Measurements from ENCODE around the gene ZNF37A.
"Not testable (repeated sequence)": the region's sequence is repeated elsewhere in the genome, so short reads cannot be mapped to it uniquely, and the experiment has no call there.

ZNF37A gene

DNA sequence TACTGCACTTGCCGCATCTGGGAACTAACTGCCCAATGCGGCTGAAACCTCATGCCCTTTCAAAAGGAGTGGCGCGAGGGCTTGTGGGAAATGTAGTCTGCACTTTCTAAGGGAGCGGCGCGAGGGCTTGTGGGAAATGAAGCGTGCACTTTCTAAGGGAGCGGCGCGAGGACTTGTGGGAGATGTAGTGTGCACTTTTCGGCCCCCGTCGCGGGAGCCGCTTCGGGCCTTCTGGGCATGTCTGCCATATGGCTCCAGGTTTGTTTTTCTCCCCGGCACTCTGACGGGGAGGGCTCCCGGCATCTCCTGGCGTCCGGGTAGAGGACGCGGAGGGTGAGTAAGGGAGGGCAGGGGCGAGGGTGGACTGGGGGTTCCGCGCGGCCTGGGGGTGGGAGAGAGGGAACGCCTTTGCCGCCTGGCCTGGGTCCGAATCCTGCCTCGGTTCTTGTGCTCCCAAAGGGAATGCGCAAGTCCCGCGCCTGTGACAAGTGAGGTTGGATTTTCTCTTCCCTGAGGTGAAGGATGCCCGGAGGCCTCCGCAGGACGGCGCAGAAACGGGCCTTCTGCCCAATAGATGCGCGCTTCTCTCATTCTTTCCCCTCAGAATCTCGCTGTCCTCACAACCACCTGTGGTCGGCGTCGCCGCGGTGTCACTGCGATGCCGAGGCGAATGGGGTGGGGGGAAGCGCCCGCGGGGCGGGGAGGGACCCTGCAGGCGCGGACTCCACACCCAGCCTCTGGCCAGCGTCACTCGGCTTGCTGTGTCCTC lies at the start of gene ZNF37A:
Gene ZNF37A (plus strand): TSS at position 180 of the 769 bp plus-strand sequence. CDS start 2,281 bp downstream, outside the sequence.
- DNase-seq (ENCODE audit: low read depth in 2 of 2): peak; percentile 73 to 84

DNA sequence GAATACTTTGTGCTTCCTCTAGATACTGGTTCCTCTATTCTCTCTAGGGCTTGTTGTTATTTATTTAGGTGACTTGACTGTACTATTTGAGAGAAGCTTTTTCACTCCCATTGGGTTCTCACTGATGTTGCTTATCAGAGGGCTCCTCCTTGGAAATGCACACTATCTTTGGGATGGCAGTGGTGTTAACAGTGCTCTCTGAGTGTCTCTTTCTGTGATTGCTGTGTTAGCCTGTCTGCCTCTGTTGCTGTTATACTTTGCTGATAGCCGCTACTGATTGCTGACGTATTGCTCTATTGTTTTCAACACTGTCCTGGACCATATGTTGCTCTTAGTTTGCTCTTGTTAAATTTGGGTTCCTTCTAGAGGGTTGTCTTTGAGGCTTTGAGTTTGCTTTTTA lies 49.0 kb upstream of the ZNF37A start:
- DNase-seq (ENCODE audit: low read depth in 2 of 2): no peak

DNA sequence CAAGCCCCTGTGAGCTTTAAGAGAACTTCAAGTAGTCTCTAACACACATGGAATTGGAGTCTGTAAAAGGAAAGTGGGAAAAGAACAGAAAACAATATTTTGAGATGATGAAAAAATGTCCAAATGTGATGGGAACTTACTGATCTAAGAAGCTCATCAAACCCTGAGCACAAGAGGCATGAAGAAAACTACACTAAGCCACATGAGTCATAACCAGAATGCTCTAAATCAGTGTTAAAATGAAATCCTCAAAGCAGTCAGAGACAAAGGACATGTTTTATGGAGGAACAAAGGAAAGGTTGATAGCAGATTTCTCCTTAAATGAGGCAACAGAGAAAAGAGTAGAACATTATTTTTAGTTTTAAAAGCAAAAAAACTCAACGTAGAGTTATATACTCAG lies 46.5 kb upstream of the ZNF37A start:
- DNase-seq (ENCODE audit: low read depth in 2 of 2): no peak

DNA sequence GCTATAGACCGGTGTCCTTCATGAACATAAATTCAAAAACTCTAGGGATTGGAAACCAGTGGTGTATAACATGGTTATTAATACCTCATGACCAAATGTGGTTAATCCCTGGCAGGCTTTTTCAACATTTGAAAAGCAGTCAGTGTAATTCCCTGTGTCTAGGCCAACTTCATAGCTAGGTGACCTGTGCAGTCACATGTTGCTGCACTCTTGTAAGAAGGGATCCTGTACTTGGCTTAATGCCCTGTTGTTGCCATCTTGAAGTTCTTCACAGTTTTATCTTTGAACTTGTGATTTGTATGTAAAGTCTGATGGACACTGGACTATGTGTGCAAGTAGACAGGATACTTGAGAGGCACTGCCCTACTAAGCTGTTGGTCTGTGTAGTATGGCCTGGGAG lies 43.9 kb upstream of the ZNF37A start:
- no peak for DNase-seq (ENCODE audit: low read depth in 2 of 2)

DNA sequence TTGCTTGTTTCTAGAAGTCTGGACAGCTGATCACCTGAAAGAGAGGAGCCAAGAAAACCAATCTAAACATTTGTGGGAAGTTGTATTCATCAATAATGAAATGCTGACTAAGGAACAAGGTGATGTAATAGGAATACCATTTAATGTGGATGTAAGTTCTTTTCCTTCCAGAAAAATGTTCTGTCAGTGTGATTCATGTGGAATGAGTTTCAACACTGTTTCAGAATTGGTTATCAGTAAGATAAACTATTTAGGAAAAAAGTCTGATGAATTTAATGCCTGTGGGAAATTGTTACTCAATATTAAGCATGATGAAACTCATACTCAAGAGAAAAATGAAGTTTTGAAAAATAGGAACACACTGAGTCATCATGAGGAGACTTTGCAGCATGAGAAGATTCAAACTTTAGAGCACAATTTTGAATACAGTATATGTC lies 39.8 kb upstream of the ZNF37A start:
- no peak for DNase-seq (ENCODE audit: low read depth in 2 of 2)

DNA sequence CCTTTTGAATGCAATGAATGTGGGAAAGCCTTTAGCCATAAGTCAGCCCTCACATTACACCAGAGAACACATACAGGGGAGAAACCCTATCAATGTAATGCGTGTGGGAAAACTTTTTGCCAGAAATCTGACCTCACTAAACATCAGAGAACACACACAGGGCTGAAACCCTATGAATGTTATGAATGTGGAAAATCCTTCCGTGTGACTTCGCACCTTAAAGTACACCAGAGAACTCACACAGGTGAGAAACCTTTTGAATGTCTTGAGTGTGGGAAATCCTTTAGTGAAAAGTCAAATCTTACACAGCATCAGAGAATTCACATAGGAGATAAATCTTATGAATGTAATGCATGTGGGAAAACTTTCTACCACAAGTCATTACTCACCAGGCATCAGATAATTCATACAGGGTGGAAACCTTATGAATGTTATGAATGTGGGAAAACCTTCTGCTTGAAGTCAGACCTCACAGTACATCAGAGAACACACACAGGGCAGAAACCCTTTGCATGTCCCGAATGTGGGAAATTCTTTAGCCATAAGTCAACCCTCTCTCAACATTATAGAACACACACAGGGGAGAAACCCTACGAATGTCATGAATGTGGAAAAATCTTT lies 38.8 kb upstream of the ZNF37A start:
- not testable (repeated sequence) for DNase-seq (ENCODE audit: low read depth in 2 of 2)

DNA sequence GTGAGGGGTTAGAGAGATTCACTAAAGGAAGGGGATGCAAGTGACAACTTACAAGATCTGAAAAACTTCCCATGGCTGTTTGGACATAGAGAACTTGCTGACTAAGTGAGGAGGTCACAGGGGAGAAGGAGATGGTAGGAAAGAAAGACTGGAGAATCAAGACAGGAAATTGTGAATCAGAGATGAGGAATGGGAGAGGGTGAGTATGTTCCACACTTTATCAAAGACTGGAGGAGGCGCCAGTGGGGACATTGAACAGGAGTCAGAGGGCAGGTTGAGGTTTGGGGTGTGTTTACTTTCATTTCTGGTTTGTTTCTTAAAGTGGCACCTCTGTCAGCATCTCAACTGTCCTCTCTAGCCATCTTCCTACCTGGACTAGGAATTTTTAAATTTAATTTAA lies 24.5 kb upstream of the ZNF37A start:
- DNase-seq (ENCODE audit: low read depth in 2 of 2): not testable (repeated sequence)

DNA sequence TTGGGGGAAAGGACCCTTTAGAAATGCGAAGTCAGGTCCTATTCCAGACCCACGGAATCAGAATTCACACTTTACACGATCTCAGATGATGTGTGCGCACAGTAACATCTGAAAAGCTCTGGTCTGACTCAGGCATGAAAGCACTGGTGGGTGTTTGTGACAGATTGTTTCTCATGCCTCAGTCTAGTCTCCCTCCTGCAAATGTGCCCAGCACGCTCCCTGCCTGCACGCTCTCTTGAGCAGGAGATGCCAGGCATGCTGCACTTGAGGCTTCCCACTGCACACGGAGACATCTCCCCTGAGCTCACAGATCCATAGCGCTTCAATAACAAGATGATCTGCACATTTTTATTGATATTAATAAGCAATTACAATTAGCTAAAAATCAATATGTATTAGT lies 23.6 kb upstream of the ZNF37A start:
- no peak for DNase-seq (ENCODE audit: low read depth in 2 of 2)

DNA sequence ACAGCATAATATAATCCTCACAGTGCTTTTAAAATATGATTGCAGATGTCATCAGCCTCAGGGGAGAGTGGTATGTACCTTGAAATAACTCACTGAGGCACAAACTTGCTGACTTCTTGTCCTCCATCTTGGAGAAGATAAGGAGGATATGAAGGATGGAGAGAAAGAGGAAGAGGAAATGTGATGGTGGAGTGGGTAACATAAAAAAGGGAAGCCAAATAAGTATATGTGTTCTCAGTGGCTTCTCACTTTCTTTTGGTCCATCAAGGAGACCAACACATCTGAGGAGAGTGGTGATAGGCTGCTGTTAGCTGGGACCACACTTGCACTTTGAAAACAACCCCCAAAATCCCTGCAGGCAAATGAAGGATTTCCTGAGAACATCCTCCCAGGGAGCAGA lies 21.6 kb upstream of the ZNF37A start:
- DNase-seq (ENCODE audit: low read depth in 2 of 2): no peak

DNA sequence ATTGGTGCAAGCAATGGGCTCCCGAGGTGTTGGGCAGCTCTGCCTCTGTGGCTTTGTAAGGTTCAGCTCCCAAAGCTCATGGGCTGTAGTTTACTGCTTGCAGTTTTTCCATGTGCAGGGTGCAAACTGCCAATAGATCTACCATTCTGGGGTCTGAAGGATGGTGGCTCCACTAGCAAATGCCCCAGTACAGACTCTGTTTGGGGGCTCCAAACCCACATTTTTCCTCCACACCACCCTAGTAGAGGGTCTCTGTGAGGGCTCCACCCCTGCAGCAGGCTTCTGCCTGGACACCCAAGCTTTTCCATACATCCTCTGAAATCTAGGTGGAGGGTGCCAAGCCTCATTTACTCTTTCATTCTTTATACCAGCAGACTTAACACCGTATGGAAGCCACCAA lies 17.4 kb upstream of the ZNF37A start:
- DNase-seq (ENCODE audit: low read depth in 2 of 2): no peak

DNA sequence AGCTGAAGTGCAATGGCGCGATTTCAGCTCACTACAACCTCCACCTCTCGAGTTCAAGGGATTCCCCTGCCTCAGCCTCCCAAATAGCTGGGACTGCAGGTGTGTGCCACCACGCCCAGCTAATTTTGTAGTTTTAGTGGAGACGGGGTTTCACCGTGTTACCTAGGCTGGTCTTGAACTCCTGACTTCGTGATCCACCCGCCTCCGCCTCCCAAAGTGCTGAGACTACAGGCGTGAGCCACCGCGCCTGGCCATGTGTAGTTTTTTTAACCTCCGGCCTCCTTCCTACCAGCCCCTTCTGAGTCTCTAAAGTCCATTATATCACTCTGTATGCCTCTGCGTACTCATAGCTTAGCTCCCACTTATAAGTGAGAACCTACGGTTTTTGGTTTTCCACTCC lies 819 bp upstream of the ZNF37A start:
- not testable (repeated sequence) for DNase-seq (ENCODE audit: low read depth in 2 of 2)

DNA sequence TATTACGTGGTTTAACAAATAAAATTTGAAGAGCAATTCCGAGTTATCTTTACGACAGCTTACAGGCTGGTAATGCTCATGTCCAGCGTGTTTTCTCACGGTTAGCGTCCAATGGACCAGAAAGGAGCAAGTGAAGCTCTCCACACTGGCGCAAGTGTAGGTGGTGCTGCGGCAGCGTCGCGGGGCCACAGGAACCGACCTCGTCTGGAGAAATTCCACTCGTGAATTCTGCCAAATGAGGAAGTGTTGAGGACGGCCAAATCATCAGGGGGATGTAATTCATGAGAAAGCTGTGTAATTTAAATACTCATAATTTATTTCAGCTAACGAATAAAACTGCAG lies 350 bp upstream of the ZNF37A start:
- DNase-seq (ENCODE audit: low read depth in 2 of 2): no peak

DNA sequence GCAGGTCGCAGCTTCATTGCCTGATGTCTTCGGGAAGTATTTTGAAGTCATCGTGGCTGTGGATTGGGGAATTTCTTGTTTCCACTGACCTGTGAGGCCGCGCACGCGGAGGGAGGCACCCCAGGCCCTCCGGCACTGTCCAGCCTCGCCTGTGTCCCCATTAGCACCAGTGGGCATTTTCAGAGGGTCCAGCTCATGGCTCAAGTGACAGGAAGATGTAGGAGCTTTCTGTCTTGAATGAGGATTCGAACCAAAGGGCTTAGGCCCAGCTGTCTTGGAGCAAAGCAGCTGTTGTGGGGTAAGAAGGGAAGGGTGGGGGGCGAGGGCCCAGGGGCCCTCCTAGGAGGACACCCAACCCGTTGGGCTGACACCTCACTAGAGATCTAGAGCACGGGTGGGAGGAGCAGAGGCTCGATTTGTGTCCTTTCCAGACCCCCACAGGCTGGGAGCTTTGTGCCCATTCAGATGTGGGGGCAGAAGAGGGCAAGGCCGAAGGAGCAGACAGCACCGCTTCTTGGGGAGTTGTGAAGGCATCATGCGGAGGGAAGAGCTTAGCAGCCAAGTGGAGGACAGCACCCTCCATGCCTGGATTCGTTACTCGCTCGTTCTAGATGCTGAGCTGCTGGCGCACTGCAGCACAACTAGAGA lies 914 bp downstream of the ZNF37A start:
- DNase-seq (ENCODE audit: low read depth in 2 of 2): no peak

DNA sequence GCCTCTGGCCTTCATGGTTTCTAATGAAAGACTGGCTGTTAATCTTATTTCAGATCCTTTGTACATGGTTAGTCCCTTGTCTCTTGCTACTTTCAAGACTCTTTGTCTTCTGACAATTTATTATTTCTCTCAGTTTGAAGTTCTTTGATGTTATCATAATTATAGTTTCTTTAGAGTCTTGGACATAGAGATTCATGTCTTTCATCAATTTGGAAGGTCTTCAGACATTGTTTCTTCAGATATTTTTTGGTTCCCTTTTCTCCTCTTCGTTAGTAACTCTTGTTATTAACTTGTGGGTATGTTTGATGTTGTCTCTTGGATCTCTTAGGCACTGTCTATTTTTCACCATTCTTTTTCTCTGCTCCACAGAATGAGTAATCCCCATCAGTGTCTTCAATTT lies 8.7 kb downstream of the ZNF37A start:
- DNase-seq (ENCODE audit: low read depth in 2 of 2): no peak

DNA sequence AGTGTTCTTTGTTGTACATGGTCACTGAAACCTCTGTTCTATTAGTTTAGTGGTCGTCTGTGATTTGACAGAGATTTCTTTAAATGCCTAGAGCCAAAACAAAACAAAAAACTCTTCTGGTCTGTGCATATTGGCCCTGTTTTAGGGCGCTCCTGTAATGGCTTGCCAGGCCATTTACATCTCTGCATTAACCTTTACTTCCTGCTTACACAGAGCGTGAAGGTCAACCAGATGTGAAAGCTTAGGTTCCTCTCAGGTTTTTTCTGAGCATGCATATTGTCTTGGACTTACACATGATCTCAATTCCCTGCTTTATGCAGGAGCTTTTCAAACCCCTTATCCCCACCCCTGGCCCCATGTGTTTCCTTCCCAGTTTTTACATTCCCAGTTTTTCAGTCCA lies 9.6 kb downstream of the ZNF37A start:
- DNase-seq (ENCODE audit: low read depth in 2 of 2): no peak

DNA sequence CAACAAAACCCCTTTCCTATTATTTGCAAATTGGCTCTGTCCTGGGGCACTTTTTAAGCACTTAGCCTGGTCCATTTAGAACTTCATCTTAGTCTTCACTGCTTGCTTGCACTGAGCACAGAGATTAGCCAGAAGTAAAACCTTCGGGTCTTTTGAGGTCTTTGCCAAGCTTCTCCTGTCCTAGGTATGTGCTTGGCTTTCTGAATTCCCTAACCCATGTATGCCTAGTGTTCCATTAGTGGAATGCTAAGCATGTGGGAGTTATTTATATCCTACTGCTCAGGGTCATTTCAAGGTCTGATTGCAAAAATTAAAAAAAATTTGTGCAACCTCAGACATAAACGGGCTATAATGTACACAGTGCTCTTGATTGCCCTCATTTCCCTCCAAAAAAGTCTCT lies 18.0 kb downstream of the ZNF37A start:
- DNase-seq (ENCODE audit: low read depth in 2 of 2): no peak

DNA sequence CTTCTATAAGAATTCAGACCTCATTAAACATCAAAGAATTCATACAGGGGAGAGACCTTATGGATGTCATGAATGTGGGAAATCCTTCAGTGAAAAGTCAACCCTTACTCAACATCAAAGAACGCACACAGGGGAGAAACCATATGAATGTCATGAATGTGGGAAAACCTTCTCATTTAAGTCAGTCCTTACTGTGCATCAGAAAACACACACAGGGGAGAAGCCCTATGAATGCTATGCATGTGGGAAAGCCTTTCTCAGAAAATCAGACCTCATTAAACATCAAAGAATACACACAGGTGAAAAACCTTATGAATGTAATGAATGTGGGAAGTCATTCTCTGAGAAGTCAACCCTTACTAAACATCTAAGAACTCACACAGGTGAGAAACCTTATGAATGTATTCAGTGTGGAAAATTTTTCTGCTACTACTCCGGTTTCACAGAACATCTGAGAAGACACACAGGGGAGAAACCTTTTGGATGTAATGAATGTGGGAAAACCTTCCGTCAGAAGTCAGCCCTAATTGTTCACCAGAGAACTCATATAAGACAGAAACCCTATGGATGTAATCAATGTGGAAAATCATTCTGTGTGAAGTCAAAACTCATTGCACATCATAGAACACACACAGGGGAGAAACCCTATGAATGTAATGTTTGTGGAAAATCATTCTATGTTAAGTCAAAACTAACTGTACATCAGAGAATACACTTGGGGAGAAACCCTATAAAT lies 24.1 kb downstream of the ZNF37A start:
- no peak for DNase-seq (ENCODE audit: low read depth in 2 of 2)

DNA sequence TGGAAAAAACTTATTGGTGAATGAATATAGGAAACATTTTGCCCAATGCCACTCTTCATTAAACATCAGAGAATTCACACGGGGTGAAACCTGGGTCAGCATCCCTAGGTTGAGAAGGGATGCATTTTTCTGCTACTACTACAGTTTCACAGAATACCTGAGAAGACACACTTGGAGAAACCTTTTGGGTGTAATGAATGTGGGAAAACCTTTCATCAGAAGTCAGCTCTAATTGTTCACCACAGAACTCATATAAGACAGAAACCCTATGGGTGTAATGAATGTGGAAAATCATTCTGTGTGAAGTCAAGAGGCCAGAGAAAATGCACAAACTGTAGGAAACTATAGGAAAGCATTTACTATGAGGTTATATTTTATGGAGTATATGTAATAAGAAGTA lies 24.9 kb downstream of the ZNF37A start:
- DNase-seq (ENCODE audit: low read depth in 2 of 2): no peak

DNA sequence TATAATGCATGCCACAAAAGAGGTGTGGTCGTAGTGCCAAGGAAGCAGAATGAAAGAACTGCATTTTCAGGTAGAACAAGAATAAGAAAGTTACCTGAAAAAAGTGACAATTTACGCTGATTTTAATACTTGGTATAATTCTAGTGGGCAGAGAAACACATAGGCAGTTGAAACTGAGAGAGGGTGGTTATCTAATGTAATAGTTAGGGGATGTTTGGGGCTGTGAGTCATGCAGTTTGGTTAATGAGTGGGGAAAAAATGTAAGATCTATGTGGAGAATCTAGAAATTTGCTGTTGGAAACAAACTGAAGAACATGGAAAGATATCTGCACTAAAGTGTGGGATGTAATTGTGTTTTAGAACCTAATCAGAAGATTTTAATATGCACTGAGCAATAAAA lies 33.7 kb downstream of the ZNF37A start:
- DNase-seq (ENCODE audit: low read depth in 2 of 2): no peak

DNA sequence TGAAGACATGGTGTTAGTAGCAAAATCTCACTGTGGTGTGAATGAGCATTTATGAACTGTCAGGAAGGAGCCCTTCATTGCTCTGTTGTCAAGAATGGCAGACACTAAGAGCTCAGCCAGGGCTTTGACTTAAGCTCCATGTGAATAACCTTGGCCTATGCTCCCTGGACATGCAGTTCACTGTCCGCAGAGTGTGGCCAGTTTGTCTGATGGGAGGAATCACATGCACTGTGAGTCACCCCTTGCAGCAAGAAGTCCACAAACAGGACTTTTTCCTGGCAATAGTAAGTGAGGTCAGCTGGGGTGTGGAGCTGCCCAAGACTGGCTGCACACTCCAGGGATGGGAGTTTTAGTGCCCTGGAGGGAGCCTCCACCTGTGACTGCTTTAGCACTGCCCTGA lies 49.5 kb downstream of the ZNF37A start:
- no peak for DNase-seq (ENCODE audit: low read depth in 2 of 2)

DNA sequence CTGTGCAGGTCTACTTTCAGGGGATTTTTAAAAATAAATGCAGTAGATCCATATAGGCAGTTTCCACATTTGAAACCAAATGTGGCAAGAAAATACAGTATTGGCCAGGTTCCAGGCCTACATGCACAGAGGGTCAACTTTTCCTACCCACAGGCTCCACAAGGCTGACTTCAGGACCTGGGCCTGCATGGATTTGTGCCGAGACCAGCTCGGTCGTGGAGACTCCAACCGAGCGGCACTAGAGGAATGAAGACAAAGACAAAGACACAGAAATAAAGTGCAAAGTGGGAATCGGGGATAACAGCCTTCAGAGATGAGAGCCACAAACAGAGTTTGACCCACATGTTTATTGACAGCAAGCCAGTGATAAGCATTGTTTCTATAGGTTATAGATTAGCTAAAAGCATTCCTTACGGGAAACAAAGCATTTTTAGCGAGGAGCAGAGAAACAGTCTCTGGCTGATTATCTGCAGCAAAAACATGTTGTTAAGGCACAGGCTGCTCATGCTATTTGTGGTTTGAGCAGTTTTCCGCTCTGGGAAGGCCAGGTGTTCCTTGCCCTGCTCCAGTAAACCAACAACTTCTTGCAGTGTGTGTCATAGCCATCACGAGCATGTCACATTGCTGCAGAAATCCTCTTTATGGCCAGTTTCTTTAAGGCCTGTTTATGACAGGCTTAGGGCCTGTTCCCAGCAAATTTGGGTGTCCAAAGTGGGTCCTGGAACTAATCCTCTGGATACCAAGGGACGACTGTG lies 52.6 kb downstream of the ZNF37A start:
- no peak for DNase-seq (ENCODE audit: low read depth in 2 of 2)

DNA sequence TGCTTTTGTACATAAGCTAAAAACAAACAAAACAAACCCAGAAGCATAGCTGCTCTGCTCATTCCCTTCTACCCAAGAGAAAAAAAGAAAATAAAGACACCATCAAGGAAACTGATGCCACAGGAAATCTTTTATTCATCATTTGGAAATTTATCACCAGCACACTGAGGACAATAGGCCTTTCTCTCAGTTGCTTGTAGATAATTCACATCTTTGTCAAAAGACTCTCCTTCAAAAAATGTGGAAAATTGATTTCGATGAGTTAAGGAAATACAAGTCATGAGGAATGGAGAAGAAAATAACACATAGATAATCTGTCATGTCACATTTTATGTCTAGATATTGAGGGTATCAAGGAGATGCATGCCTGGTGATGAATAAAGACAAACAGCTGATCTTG lies 53.5 kb downstream of the ZNF37A start:
- DNase-seq (ENCODE audit: low read depth in 2 of 2): no peak
